SK-N-DZ (cell line): ENCODE data around the gene CRYBB1.

Experiments used
- DNase-seq: peaks from one replicate; pipeline ENCODE4 v3.0.0-alpha.2; 2015; ENCODE audit warnings: low spot score

The CRYBB1 gene

DNA sequence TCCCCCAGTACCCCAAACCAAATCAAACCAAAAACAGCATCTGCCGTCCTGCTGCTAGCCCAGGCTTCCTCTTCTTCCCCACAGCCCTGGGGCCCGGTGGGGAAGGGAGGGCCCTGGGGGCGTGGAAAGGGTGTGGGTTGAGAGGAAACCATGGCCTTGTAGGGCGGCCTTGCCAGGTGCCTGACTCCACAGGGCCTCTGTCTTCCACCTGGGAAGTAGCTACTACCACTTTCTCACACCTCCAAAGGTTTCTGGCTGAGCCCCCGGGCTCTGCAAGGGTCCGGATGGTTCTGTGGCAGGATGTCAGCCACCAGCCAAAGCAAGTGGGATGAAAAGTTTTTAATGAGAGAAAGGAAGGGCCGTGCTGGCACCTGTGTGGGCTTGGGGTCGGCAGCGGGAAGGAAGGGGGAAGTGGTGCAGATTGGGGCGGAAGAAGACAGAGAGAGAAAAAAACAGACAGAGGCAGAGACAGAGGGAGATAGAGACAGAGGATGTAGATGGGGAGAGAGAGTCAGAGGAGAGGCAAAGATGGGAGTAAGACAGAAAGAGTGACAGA is 38.4 kb downstream of the CRYBB1 start:
- DNase-seq, result no peak

DNA sequence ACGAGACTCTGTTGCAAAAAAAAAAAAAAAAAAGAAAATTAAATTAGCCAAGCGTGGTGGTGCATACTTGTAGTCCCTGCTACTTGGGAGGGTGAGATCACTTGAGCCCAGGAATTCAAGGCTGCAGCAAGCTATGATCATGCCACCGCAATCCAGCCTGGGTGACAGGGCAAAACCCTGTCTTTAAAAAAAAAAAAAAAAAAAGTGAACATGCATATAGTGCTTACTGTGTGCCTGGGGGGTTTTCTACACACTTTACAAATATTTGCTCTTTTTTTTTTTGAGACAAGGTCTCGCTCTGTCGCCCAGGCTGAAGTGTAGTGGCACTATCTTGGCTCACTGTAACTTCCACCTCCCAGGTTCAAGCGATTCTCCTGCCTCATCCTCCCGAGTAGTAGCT is 40.7 kb downstream of the CRYBB1 start:
- no peak for DNase-seq

DNA sequence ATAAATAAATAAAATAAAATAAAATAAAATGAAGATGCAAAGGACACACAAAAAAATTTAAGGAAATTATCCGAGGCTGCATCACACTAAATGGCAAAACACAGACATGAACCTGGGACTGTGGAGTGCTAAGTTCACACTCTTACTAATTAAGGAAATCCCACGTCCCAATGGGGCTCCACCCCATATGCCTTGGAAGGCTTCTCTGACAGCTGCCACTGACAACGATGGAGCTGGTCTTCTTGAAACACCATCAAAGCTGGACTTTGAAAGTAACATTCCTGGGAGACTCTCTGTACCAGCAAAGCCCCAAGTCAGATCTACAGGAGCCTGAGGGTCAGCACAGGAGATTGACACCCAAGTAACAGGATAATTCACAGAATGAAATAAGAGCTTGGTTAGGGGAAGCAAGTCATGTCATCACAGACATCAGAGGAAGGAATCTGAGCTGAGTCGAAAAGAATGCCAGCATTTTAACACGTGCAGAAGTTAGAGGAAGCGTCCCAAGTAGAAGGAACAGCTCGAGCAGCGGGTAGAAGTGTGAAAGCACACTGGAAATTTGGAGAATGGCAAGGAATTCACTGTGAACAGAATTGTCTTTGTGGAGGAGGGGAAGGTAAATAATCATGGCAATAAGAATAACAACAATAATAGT is 41.7 kb downstream of the CRYBB1 start:
- no peak for DNase-seq

DNA sequence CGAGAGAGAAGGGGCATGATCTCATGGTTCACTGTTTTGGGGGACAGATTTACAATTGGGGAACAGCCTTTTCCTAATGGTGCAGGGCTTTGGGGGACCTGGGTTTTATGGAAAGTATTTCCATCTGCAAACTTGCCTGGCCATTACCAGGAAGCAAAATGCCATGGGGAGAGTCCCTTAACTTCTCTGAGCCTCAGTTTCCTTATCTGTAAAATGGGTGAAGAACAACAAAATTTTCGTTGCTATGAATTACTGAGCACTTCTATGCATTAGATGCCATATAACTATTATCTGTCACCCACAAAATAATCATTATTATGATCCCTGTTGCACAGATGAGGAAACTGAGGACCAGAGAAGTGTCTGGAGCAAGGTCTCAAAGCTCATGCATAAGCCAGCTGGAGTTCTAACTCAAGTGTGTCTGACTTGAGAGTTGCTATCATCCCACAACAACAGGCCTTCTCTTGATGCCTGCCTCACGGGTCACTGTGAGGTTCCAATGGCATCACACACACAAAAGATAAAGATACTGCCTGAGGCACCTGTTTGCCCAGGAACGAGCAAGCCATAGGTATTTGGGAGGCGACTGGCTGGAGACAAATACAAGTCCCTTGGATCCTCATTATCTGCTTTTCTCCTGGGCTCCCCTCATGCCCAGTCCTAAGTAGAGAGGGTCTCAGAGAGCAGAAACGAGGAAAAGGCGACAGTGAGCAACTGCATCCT is 43.7 kb downstream of the CRYBB1 start:
- DNase-seq, result no peak

DNA sequence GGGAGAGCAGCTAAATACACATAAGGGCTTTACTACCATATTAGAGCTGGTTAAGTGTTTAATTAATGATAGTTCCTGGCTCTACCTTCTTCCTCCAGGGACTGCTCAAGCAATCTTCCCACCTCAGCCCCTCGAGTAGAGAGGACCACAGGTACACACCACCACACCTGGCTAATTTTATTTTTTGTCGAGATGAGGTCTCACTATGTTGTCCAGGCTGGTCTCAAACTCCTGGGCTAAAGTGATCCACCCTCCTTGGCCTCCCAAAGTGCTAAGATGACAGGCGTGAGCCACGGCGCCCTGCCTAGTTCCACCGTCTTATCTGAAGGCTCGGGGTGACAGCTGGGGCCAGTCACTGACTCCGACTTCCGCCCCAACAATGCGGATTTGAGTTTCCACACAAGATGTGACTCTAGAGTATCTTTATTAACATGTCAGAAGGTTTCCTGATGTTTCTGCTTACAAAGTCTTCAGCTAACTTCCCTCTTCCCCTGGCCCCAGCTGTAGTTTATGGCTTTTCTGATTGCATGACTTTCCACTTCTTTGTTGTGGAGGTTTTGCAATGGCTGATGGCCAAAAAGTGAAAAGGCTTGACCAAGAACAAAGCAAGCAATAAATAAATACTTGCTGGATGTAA is 44.7 kb downstream of the CRYBB1 start:
- DNase-seq, result no peak

DNA sequence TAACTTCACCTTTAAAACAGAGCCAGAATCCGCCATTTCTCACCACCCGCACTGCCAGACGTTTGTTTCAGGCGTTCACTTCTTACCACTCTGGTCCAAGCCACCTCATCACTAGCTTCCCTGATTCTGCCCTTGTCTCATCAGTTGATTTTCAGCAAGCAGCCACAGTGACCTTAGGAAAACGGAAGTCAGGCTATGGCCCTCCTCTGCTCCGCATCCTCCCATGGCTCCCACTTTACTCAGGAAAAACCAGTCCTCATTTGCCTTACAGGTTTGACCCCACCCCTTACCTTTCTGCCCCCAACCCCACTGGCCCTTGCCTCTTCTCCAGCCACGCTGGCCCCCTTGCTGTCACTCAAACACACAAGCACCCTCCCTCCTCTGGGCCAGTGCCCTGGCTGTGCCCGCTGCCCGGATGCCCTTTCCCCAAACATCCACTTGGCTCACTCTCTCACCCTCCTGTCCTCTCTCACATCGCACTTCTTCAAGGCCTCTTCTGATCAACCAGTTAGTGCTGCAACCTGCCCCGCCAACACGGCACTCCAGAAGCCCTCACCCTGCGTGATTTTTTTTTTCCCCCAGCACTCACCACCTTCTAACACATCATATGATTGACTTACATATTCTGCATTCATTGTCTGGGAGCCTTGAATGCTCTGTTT is 46.8 kb downstream of the CRYBB1 start:
- DNase-seq, result no peak

DNA sequence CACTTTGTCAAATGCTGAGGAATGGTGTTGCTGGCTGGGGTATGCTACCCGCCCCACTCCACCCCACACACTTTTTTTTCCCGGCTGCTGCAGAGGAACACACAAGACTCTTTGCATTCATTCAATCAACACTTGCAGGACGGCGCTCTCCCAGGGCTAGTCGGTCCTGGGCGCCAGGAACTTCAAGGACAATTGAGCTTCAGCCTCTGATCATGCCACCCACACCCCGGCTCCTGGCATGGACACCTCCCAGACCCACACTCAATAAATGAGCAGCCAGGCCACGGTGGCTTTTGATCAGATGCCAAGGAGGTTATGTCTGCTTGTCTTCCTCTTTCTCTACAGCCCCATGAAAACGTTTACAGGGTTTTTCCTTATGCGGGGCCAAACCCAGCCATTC is 47.7 kb downstream of the CRYBB1 start:
- DNase-seq, result no peak

DNA sequence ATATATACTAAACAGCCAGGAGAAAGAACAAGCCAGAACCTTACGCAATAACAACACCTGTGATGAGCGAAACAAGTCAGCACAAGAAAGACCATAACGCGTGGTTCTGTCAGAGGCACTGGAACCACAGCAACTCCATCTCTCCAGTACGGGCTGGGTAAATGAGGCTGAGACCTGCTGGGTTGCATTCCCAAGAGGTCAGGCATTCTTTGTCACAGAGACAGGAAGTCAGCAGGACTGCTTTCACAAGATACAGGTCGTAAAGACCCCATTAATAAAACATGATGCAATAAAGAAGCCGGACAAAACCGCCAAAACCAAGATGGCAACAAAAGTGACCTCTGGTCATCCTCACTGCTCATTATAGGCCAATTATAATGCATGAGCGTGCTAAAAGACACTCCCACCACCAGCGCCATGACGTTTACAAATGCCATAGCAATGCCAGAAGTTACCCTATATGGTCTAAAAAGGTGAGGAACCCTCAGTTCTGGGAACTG is 49.6 kb downstream of the CRYBB1 start:
- DNase-seq, result no peak

DNA sequence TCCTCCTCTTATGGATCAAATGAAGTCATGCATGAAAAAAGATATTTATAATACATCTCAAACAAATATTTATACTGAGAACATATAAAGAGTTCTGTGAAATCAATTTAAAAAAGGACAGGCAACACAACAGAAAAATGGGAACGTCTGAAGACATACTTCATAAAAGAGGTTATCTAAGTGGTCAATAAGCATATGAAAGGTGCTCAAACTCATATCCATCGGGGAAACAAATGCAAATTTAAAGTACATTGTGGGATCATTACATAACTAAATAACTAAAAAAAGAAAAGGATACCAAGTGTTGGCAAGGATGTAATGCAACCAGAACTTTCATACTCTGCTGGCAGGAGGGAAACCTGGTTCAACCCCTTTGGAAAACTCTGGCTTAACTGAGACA is 50.2 kb downstream of the CRYBB1 start:
- no peak for DNase-seq

DNA sequence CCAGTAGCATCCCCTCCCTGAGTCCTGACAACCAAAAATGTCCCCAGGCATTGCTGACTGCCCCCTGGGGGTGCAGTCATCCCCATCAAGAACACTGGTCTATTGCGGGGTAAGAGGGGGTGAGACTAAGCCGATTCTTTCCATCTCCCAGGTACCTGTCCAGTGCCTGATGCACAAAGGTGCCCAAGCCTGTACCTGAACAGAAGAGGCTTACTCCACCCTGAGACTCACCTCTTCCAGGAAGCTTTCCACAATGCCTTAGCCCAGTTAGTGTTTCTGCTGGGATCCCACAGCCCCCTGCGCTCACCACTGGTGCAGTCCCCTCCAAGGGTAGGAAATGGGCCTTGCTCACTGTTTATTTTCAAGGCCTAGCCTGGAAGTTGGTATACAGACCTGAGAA is 50.8 kb downstream of the CRYBB1 start:
- no peak for DNase-seq

DNA sequence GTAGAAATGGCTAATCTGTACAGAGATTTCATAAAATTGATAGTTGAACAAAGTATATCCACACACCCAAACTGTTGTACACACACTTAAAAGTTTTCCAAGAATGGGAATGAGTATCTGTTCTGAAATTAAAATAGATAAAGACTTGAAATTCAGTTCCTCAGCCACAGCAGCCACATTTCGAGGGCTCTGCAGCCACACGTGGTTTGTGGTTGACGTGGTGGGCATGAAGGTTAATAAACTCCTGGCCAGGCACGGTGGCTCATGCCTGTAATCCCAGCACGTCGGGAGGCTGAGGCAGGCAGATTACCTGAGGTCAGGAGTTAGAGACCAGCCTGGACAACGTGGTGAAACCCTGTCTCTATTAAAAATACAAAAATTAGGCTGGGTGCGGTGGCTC is 51.9 kb downstream of the CRYBB1 start:
- no peak for DNase-seq

DNA sequence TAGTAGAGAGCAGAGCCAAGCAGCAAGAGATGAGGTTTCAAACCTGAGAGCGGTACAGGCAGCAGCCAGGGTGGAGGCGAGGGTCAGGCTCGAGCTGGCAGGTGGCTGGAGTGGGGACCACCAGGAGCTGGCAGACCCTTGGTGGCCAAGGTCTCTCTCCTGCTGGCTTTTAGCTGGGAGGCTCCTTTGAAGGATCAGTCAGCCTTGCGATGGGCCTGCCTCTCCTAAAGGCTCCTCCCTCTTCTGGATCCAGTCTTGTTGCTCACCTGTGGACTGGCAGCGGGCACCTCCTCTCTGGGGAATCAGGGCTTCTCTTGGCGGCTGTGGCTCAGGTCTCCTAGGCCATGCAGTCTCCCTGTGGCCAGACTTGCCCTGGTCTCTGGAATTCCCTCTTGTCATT is 52.6 kb downstream of the CRYBB1 start:
- no peak for DNase-seq

DNA sequence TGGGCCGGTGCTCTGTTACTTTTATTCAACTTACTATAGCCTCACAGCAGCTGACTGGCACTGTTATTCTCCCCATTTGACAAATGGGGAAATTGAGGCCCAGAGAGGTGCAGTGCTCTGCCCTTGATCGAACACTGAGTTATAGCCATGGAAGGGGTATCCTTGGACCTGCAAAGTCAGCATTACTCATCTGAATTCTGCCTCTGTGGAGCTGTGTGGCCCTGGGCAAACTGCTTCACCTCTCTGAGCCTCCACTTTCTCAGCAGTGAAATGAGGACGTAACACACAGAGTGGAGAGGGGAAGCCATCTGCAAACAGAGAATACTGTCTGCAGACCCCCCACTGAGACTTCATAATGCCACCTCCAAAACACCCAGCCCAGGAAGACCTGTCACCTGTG is 53.2 kb downstream of the CRYBB1 start:
- DNase-seq, result no peak

DNA sequence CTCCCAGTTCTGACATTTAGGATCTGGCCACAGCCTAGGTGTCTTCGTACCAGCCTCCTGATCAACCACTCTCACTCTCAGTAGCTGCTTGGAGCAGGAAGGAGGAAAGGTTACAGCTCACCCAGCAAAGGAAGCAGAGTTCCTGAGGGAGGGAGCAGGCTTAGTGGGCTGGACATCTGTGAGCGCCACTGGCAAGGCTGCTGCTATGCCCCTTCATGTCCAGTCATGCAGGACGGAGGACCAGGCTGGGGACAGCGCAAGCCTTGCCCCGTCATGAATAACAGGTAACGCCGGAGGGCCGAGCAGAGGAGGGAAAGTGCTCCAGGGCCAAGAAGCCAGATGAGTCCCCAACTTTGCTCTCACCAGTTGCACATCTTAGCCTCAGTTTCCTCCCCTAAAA is 53.6 kb downstream of the CRYBB1 start:
- no peak for DNase-seq

DNA sequence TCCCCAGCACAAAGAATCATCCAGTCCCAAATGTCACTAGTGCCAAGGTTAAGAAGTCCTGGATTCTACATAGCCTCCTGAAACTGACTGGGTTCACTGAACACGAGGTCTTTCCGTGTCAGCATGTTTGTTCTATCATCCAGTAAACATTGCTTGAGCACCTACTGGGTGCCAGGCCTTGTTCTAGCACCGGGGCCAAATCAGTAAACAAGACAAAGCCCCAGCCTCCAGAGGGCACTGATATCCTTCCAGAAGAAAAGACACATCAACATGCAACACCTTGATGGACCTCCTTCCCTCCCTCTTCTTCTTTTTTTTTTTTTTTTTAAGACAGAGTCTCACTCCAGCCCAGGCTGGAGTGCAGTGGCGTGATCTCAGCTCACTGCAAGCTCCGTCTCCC is 54.8 kb downstream of the CRYBB1 start:
- DNase-seq, result no peak

DNA sequence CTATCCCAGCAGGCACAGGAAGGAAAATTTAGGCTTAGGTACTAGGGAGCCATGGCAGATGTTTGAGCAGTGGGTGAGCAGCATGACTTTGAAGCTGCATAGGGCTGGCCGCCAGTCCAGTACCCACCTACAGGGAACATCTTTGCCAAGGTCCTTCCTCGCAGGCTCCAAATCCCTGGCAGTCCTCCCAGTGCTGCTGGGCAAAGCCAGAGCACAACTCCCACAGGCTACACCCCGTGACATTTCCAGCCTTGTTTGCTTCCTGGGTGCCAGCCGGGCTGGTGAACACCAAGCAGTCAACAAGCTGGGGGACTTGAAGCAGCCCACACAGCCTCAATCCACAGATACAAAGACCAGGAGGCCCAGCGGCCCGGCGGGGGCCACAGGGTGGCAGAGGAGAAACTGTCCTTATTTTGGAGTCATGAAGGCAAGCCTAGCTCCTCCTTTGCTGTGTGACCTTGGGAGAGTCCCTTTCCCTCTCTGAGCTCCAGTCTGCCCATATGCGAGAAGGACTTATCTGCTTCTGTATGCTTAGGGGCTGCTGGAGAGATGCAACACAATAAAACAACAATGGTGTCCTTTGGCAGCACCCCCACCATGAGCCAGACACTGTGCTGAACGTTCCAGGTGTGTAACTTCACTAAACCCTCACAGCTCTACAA is 55.9 kb downstream of the CRYBB1 start:
- DNase-seq, result no peak

DNA sequence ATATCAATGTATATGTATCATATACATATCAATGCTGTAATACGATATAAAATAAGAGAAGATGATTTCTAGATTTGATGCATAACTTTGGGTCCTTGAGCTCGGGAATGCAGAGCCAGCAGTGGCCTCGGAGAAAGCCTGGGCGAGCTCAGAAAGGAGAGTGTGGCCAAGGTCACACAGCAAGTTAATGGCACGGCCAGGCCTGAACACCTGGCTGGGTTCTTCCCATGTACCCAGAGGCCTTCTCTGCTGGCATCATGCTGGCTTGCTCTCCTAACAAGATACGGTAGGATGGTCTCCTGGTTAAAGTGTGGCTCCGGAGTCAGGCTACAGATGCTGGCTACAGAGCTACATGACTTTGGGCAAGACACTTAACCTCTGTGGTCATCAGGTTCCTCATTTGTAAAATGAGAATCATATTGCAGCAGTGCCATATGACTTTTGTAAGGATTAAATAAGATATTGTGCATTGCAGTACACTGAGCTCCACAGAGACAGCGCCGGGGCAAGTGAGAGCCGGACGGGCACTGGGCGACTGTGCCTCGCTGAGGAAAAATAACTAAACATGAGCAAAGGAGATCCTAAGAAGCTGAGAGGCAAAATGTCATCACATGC is 57.8 kb downstream of the CRYBB1 start:
- no peak for DNase-seq

DNA sequence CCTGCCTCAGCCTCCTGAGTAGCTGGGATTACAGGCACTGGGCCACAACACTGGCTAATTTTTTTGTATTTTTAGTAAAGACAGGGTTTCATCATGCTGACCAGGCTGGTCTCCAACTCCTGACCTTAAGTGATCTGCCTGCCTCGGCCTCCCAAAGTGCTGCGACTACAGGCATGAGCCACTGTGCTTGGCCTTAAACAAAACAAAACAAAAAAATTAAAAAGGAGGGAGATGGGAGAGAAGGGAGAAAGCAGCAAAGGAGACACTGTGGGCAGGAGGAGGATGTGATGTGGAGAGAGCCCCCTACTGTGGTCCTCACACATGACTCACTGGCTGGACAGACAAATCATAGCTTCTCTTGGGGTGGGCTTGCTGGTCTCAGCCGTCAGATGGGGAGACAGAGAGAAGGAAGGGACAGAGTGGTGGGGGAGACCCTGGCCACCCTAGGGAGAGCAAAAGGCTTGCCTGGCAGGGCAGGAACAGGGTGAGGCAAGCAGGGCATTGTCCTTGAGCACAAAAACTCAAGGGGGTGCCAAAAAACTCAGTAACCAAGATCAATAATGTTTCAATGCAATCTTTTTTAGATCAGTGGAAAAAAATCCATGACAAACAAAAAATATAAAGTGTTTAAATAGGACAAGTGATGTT is 59.5 kb downstream of the CRYBB1 start:
- no peak for DNase-seq

DNA sequence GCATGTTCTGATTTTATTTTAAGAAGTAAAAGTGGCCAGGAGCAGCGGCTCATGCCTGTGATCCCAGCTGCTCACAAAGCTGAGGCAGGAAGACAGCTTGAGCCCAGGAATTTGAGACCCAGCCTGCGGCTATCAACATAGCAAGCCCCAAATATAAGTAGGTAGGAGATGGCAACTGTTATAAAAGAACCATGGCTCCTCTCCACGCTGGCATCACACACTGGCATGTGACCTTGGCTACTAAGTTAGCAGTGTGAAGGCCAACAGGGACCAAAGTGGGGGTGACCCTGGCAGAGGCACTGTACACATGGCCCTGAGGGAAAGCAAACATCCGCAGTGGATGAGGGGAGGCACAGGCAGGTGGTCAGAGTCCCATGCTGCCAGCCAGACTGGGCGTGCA is 60.9 kb downstream of the CRYBB1 start:
- no peak for DNase-seq

DNA sequence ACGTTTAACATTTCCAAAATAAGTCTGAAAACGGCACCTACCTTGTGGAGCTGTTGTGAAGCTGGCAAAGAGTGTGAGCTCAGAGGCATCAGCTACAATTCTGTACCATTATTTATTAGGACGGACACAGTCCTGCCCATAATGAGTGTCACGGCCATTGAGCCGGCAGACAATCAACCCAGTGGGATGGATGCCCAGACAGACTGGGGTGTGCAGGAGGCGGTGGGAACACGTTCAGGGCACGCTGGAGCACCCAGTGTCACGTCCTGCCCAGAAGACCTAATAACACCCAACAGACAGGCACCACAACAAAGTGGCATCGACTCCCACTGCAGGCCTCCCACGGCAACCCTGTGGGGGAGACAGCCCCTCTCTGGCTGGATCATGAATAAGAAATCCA is 62.3 kb downstream of the CRYBB1 start:
- no peak for DNase-seq

DNA sequence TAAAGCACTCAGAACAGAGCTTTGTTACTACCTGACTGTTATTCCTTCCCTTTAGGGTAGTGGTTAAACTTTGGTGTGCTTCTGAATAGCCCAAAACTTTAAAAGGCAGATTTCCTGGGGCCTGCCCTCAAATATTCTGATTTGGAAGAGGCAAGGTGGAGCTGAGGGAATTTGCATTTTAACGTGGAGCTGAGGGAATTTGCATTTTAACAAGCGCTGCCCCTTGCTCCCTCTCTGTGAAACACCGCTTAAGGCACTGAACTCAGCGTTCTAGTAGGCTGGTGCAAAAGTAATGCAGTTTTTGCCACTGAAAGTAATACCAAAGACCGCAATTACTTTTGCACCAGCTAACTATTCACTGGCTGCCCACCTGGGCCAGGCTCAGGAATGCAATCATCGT is 62.9 kb downstream of the CRYBB1 start:
- no peak for DNase-seq
